Astrocyte of the cerebellum (primary cell): Measurements from ENCODE around the gene SPRY4.

Experiments used
- DNase-seq: peaks from one replicate; pipeline ENCODE4 v3.0.0-alpha.2; 2011; ENCODE audit warnings: low read depth
- H3K4me3 ChIP-seq: 2 replicates; pipeline ENCODE4 v1.5.1; 2011; ENCODE audit warnings: mild to moderate bottlenecking, low read depth, low read length, moderate library complexity
- in situ Hi-C: cut with HindIII; loops from 2 replicates; pipeline ENCODE4 v1.10.0; 2017; ENCODE audit warnings: low sequenced_read_pairs
- TF ChIP-seq, protein P1 (sequence below): IDR thresholded peaks from 2 replicates; pipeline ENCODE4 v1.5.1; 2012; ENCODE audit warnings: low read length, low read depth, moderate library complexity, mild to moderate bottlenecking; ENCODE audit errors: missing control alignments

Gene SPRY4

DNA sequence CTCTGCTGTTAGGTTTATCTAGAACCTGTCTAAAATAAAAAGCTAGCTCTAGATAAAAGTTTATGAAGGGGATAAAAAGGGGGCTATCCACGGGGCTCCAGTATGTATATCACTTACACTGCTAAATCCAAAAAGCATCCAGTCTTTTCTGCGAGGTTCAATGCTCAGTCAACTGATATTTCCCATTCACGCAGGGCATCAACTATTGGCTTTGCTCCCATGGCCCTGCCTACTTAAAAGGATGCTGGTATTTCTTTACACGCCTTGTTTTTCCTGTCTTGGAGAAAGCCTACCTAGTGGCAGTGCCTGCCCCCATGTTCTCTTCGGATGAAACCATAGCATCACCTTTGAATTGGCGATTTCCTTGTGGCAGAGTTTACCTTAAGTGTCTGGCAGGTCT lies 8.1 kb downstream of the SPRY4 start:
- TF ChIP-seq, protein P1, sequence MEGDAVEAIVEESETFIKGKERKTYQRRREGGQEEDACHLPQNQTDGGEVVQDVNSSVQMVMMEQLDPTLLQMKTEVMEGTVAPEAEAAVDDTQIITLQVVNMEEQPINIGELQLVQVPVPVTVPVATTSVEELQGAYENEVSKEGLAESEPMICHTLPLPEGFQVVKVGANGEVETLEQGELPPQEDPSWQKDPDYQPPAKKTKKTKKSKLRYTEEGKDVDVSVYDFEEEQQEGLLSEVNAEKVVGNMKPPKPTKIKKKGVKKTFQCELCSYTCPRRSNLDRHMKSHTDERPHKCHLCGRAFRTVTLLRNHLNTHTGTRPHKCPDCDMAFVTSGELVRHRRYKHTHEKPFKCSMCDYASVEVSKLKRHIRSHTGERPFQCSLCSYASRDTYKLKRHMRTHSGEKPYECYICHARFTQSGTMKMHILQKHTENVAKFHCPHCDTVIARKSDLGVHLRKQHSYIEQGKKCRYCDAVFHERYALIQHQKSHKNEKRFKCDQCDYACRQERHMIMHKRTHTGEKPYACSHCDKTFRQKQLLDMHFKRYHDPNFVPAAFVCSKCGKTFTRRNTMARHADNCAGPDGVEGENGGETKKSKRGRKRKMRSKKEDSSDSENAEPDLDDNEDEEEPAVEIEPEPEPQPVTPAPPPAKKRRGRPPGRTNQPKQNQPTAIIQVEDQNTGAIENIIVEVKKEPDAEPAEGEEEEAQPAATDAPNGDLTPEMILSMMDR, result no peak
- DNase-seq, result no peak
- in situ Hi-C loops, result loop anchor here (25.0 kb wide), 1 partner anchor 221 kb away; no protein-coding TSS in a partner anchor
- no peak overlapping the region for H3K4me3 ChIP-seq

DNA sequence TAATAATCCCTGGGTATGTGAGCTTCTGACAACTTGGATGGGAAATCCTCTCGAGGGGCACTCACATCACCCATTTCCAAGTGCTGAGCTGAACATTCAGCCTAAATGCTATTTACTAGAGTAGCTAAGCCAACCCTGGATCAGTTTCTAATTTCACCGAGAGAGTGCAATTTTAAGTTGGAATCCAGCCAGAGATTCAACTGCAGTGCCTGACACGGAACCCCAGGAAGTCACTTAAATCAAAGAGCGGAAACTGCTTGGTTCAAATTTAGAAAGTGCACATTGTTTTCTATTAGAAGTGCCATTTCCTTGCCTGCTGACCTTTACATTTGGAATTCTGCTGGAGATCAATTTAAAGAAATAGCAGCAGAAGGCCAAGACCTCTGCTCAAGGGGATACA lies 8.8 kb downstream of the SPRY4 start:
- DNase-seq, result no peak
- TF ChIP-seq, protein P1, result no peak
- in situ Hi-C loops, result loop anchor here (25.0 kb wide), 1 partner anchor 221 kb away; no protein-coding TSS in a partner anchor
- no peak overlapping the region for H3K4me3 ChIP-seq

DNA sequence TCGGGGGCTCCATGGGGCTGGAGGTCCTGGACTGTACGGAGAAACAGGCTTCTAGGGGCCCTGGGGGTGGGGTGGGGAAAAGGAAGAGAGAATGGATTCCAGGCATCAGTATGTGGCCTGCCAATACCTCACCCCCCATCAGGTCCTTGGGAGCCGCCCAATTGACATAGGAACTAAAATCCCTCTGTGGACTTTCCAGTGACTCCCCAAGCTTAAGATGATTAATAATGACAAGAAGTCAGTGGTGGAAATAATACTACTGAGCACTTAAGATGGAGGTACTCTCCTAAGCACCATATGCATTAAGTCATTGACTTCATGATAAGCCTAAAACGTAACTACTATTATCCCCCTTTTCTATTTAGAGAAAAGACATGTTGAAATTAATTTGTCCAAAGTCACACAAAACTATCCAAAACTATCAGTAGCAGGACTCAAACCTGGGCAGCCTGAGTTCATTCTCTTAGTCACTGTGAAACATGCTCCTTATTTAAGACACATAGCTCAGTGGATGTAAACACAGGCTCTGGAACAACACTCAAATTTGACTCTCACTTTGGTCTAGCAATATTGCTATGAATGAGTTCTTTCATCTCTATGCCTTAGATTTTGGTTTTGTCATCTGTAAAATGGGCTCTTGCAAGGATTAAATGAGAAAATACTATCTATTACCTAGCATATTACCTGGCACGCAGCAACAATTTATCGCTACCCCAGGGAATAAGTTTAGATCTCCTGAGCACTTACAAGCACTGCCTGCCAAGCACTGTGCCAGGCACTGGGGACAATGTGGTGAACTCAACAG lies 9.5 kb downstream of the SPRY4 start:
- in situ Hi-C loops, result loop anchor here (25.0 kb wide), 1 partner anchor 222 kb away; no protein-coding TSS in a partner anchor
- H3K4me3 ChIP-seq, result no peak overlapping the region
- DNase-seq, result no peak
- TF ChIP-seq, protein P1, result no peak

DNA sequence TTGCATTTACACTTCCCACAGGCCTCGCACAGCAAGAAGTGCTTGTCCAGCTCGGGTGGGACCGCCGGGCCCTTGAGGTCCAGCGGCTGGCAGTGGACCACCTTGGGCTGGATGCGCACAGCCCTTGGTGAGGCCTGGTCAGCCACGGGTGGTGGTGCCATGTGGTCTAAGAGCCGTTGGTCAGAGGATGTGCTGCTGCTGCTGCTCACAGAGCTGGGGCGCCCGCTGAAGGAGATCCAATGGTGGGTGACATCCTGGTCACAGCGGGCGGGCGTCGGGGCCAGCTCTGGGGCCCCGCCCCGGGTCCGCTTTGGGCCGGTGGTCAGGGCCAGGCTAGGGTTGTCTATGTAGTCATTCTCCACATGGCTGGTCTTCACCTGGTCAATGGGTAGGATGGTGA lies 10.2 kb downstream of the SPRY4 start:
- TF ChIP-seq, protein P1, result no peak
- DNase-seq, result no peak
- H3K4me3 ChIP-seq, result no peak overlapping the region
- in situ Hi-C loops, result loop anchor here (25.0 kb wide), 1 partner anchor 223 kb away; no protein-coding TSS in a partner anchor

DNA sequence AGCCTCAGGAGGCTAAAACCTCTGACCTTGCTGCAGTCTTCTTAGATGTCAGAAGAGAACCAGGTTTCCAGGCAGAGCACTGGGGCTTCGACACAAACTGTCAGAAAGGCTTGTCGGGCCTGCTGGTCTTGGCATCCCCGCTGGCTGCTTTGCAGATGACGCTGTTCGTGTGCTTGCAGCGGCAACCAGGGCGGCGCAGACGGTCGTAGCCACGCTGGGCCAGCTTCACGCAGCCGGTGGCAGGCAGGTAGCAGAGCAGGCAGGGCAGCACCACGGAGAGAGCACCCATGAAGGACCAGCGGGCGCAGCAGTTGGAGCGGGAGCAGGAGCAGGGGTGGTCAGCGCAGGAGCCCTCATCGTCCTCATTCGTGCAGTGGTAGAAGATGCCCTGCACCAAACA lies 10.7 kb downstream of the SPRY4 start:
- no peak overlapping the region for H3K4me3 ChIP-seq
- no peak for DNase-seq
- in situ Hi-C loops, result loop anchor here (25.0 kb wide), 1 partner anchor 223 kb away; no protein-coding TSS in a partner anchor
- TF ChIP-seq, protein P1, result no peak

DNA sequence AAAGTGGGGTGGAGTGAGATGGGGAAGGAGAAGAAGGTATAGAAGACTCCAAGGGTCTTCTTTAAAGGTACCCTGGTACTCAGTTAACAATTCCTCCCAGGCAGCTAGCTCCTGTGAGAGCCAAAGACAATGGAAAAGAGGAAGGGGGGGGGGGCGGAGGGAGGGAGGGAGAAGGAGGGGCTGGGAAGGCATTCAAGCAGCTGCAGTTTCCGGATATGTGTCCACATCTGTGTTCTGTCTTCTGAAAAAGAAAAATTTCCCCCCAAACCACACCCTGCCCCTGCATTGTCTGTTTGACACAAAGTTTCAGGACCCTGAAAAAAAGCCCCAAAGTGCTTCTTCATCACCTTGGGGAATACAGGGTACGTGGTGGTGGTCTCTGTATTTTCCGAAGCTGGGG lies 11.1 kb downstream of the SPRY4 start:
- no peak overlapping the region for H3K4me3 ChIP-seq
- in situ Hi-C loops, result loop anchor here (25.0 kb wide), 1 partner anchor 224 kb away; no protein-coding TSS in a partner anchor
- TF ChIP-seq, protein P1, result no peak
- DNase-seq, result no peak
